ENCODE measurements around the gene SRRD.

Gene SRRD

GRCh38 chr22:26486394-26486793 lies 2.7 kb downstream of the SRRD start:
- Histone ChIP-seq H3K27me3 (ENCODE audit: insufficient read depth, low read length) (no peaks in the 10 kb centered on the region), H3K9ac (ENCODE audit: low read depth, low read length) (no peak overlapping the region), H3K36me3 (ENCODE audit: insufficient read depth, low read depth, low read length) (peaks cover 62% of the 10 kb centered on the region), H3K9me3 (ENCODE audit: insufficient read depth, low read depth, low read length) (no peaks in the 10 kb centered on the region), H3K4me3 (ENCODE audit: low read length) (no peak overlapping the region), H3K27ac (ENCODE audit: low read length) (no peak overlapping the region), H3K4me1 (ENCODE audit: insufficient read depth, low read length) (peaks cover 6% of the 10 kb centered on the region; the same call in 1 of the 2 replicates)

- Histone ChIP-seq H3K36me3 (ENCODE audit: insufficient read depth, low read depth, low read length) (peaks cover 73% of the 10 kb centered on the region), H3K9me3 (ENCODE audit: insufficient read depth, low read depth, low read length) (no peaks in the 10 kb centered on the region), H3K4me1 (ENCODE audit: insufficient read depth, low read length) (no peaks in the 10 kb centered on the region; the same call in 1 of the 2 replicates), H3K27me3 (ENCODE audit: insufficient read depth, low read length) (no peaks in the 10 kb centered on the region), H3K4me3 (ENCODE audit: low read length) (no peak overlapping the region), H3K27ac (ENCODE audit: low read length) (no peak overlapping the region), H3K9ac (ENCODE audit: low read depth, low read length) (no peak overlapping the region)
These were observed 4.3 kb downstream of the SRRD start for GRCh38 chr22:26487996-26488395.

- Histone ChIP-seq H3K9me3 (ENCODE audit: insufficient read depth, low read depth, low read length) (no peaks in the 10 kb centered on the region), H3K36me3 (ENCODE audit: insufficient read depth, low read depth, low read length) (peaks cover 88% of the 10 kb centered on the region), H3K4me3 (ENCODE audit: low read length) (no peak overlapping the region), H3K27me3 (ENCODE audit: insufficient read depth, low read length) (no peaks in the 10 kb centered on the region), H3K4me1 (ENCODE audit: insufficient read depth, low read length) (no peaks in the 10 kb centered on the region), H3K27ac (ENCODE audit: low read length) (no peak overlapping the region), H3K9ac (ENCODE audit: low read depth, low read length) (no peak overlapping the region)
These were observed 5.9 kb downstream of the SRRD start for GRCh38 chr22:26489447-26490036.

- Histone ChIP-seq H3K4me1 (ENCODE audit: insufficient read depth, low read length) (no peaks in the 10 kb centered on the region), H3K36me3 (ENCODE audit: insufficient read depth, low read depth, low read length) (peaks cover 99% of the 10 kb centered on the region)
These were observed 8.5 kb downstream of the SRRD start for GRCh38 chr22:26492220-26492619.

GRCh38 chr22:26494506-26494905 lies 10.8 kb downstream of the SRRD start:
- no peak overlapping the region for H3K27ac ChIP-seq (ENCODE audit: low read length)
- peaks cover 95% of the 10 kb centered on the region for H3K36me3 ChIP-seq (ENCODE audit: insufficient read depth, low read depth, low read length)
- no peaks in the 10 kb centered on the region for H3K27me3 ChIP-seq (ENCODE audit: insufficient read depth, low read length)
- H3K4me1 ChIP-seq (ENCODE audit: insufficient read depth, low read length): no peaks in the 10 kb centered on the region
- no peak overlapping the region for H3K9ac ChIP-seq (ENCODE audit: low read depth, low read length)
- no peak overlapping the region for H3K4me3 ChIP-seq (ENCODE audit: low read length)
- H3K9me3 ChIP-seq (ENCODE audit: insufficient read depth, low read depth, low read length): no peaks in the 10 kb centered on the region

More at GRCh38 chr22:26492220-26492619, 8.5 kb downstream of the SRRD start:
- no peak overlapping the region for H3K27ac ChIP-seq (ENCODE audit: low read length)
- H3K27me3 ChIP-seq (ENCODE audit: insufficient read depth, low read length): no peaks in the 10 kb centered on the region
- H3K4me3 ChIP-seq (ENCODE audit: low read length): no peak overlapping the region
- no peaks in the 10 kb centered on the region for H3K9me3 ChIP-seq (ENCODE audit: insufficient read depth, low read depth, low read length)
- no peak overlapping the region for H3K9ac ChIP-seq (ENCODE audit: low read depth, low read length)

GRCh38 chr22:26496456-26496855 lies 12.8 kb downstream of the SRRD start:
- H3K9ac ChIP-seq (ENCODE audit: low read depth, low read length): no peak overlapping the region
- H3K4me3 ChIP-seq (ENCODE audit: low read length): no peak overlapping the region
- H3K9me3 ChIP-seq (ENCODE audit: insufficient read depth, low read depth, low read length): no peaks in the 10 kb centered on the region
- H3K27me3 ChIP-seq (ENCODE audit: insufficient read depth, low read length): no peaks in the 10 kb centered on the region
- H3K27ac ChIP-seq (ENCODE audit: low read length): no peak overlapping the region
- peaks cover 93% of the 10 kb centered on the region for H3K36me3 ChIP-seq (ENCODE audit: insufficient read depth, low read depth, low read length)
- H3K4me1 ChIP-seq (ENCODE audit: insufficient read depth, low read length): no peaks in the 10 kb centered on the region

- Histone ChIP-seq H3K36me3 (ENCODE audit: insufficient read depth, low read depth, low read length) (peaks cover 92% of the 10 kb centered on the region), H3K4me3 (ENCODE audit: low read length) (no peak overlapping the region), H3K4me1 (ENCODE audit: insufficient read depth, low read length) (peaks cover 3% of the 10 kb centered on the region; the same call in 1 of the 2 replicates)
These were observed 15.6 kb downstream of the SRRD start for GRCh38 chr22:26499188-26499703.

GRCh38 chr22:26501996-26502395 lies 18.3 kb downstream of the SRRD start:
- H3K27ac ChIP-seq (ENCODE audit: low read length): no peak overlapping the region
- H3K36me3 ChIP-seq (ENCODE audit: insufficient read depth, low read depth, low read length): peaks cover 92% of the 10 kb centered on the region
- no peak overlapping the region for H3K9ac ChIP-seq (ENCODE audit: low read depth, low read length)

More at GRCh38 chr22:26499188-26499703, 15.6 kb downstream of the SRRD start:
- H3K27me3 ChIP-seq (ENCODE audit: insufficient read depth, low read length): no peaks in the 10 kb centered on the region
- H3K9me3 ChIP-seq (ENCODE audit: insufficient read depth, low read depth, low read length): no peaks in the 10 kb centered on the region
- H3K27ac ChIP-seq (ENCODE audit: low read length): no peak overlapping the region
- no peak overlapping the region for H3K9ac ChIP-seq (ENCODE audit: low read depth, low read length)

GRCh38 chr22:26502688-26503561 lies 19.2 kb downstream of the SRRD start:
- H3K9ac ChIP-seq (ENCODE audit: low read depth, low read length): peak overlapping the region; percentile 19; the same call in 1 of the 2 replicates
- no peaks in the 10 kb centered on the region for H3K9me3 ChIP-seq (ENCODE audit: insufficient read depth, low read depth, low read length)
- no peak overlapping the region for H3K27ac ChIP-seq (ENCODE audit: low read length)
- no peak overlapping the region for H3K4me3 ChIP-seq (ENCODE audit: low read length)
- H3K36me3 ChIP-seq (ENCODE audit: insufficient read depth, low read depth, low read length): peaks cover 95% of the 10 kb centered on the region
- H3K27me3 ChIP-seq (ENCODE audit: insufficient read depth, low read length): no peaks in the 10 kb centered on the region
- peaks cover 3% of the 10 kb centered on the region; the same call in 1 of the 2 replicates for H3K4me1 ChIP-seq (ENCODE audit: insufficient read depth, low read length)

More at GRCh38 chr22:26501996-26502395, 18.3 kb downstream of the SRRD start:
- Histone ChIP-seq H3K27me3 (ENCODE audit: insufficient read depth, low read length) (no peaks in the 10 kb centered on the region), H3K9me3 (ENCODE audit: insufficient read depth, low read depth, low read length) (no peaks in the 10 kb centered on the region), H3K4me3 (ENCODE audit: low read length) (no peak overlapping the region), H3K4me1 (ENCODE audit: insufficient read depth, low read length) (peaks cover 3% of the 10 kb centered on the region; the same call in 1 of the 2 replicates)

- Histone ChIP-seq H3K9me3 (ENCODE audit: insufficient read depth, low read depth, low read length) (no peaks in the 10 kb centered on the region), H3K9ac (ENCODE audit: low read depth, low read length) (no peak overlapping the region; the same call in 1 of the 2 replicates), H3K27me3 (ENCODE audit: insufficient read depth, low read length) (no peaks in the 10 kb centered on the region), H3K36me3 (ENCODE audit: insufficient read depth, low read depth, low read length) (peaks cover 95% of the 10 kb centered on the region), H3K4me1 (ENCODE audit: insufficient read depth, low read length) (peaks cover 3% of the 10 kb centered on the region; the same call in 1 of the 2 replicates), H3K4me3 (ENCODE audit: low read length) (no peak overlapping the region), H3K27ac (ENCODE audit: low read length) (no peak overlapping the region)
These were observed 20.1 kb downstream of the SRRD start for GRCh38 chr22:26503758-26504157.

- peaks cover 11% of the 10 kb centered on the region for H3K4me1 ChIP-seq (ENCODE audit: insufficient read depth, low read length)
- no peaks in the 10 kb centered on the region for H3K9me3 ChIP-seq (ENCODE audit: insufficient read depth, low read depth, low read length)
- H3K4me3 ChIP-seq (ENCODE audit: low read length): no peak overlapping the region
- H3K36me3 ChIP-seq (ENCODE audit: insufficient read depth, low read depth, low read length): peaks cover 75% of the 10 kb centered on the region
- H3K9ac ChIP-seq (ENCODE audit: low read depth, low read length): no peak overlapping the region
- H3K27ac ChIP-seq (ENCODE audit: low read length): no peak overlapping the region
- no peaks in the 10 kb centered on the region for H3K27me3 ChIP-seq (ENCODE audit: insufficient read depth, low read length)
These were observed 24.5 kb downstream of the SRRD start for GRCh38 chr22:26508148-26508547.

Measured in iPS-20b (cell line).